Tibial nerve (tissue), 4 donors: Measurements from ENCODE around the gene CAPN11. TPM values are rescaled to one million over a fixed set of nuclear protein-coding genes. Genes with fewer than 3 reads are reported as not detected.
"Not testable (repeated sequence)": the region's sequence is repeated elsewhere in the genome, so short reads cannot be mapped to it uniquely, and the experiment has no call there.

Source experiments
- DNase-seq, 2 donors: peaks; one replicate each; pipeline ENCODE4 v3.0.0-alpha.2; 2019; ENCODE audit warnings: low spot score in 2 of 2
- H3K27ac ChIP-seq, 4 donors: fragments of 200-600 bp; sonication (generic) in 3 of 4; one replicate each; pipeline ENCODE4 v1.5.1; 2017 to 2019; ENCODE audit warnings: mild to moderate bottlenecking in 1 of 4
- H3K27me3 ChIP-seq, 2 donors: fragments of 200-600 bp; sonication (generic) in 1 of 2; one replicate each; pipeline versions ENCODE4 v1.5.1 to v1.6.0; 2017 to 2019
- H3K36me3 ChIP-seq, 3 donors: fragments of 200-600 bp; sonication (generic); one replicate each; pipeline ENCODE4 v1.5.1; 2018 to 2019
- H3K4me1 ChIP-seq, 4 donors: fragments of 200-600 bp; sonication (generic) in 3 of 4; one replicate each; pipeline ENCODE4 v1.5.1; 2017 to 2019
- H3K4me3 ChIP-seq, 4 donors: fragments of 200-600 bp; sonication (generic) in 3 of 4; one replicate each; pipeline ENCODE4 v1.5.1; 2017 to 2019; ENCODE audit warnings: mild to moderate bottlenecking in 1 of 4, moderate library complexity in 1 of 4
- H3K9me3 ChIP-seq, 4 donors: fragments of 200-600 bp; sonication (generic) in 3 of 4; one replicate each; pipeline ENCODE4 v1.5.1; 2017 to 2019
- CTCF ChIP-seq, 5 experiments: fragments of 200-600 bp in 3 of 5; fragments of 450-650 bp in 2 of 5; sonication (generic) in 3 of 5; IDR thresholded peaks; one replicate each; pipeline ENCODE4 v1.5.1; 2016 to 2019; ENCODE audit warnings: antibody characterized with exemption in 5 of 5, mild to moderate bottlenecking in 3 of 5, moderate library complexity in 2 of 5
- EP300 ChIP-seq, 2 donors: sonication (generic); formaldehyde crosslinking; IDR thresholded peaks; one replicate each; pipeline ENCODE4 v1.6.1; 2017; ENCODE audit warnings: antibody characterized with exemption in 2 of 2, mild to moderate bottlenecking in 1 of 2
- POLR2A ChIP-seq, 2 donors: fragments of 450-650 bp; IDR thresholded peaks; one replicate each; pipeline ENCODE4 v1.6.1; 2017; ENCODE audit warnings: antibody characterized with exemption in 2 of 2, mild to moderate bottlenecking in 2 of 2, moderate library complexity in 2 of 2
- WGBS, 2 donors: methylation state at CpG; one replicate each; pipeline ENCODE4 v1.1.5; 2018; 5-methylcytosine and 5-hydroxymethylcytosine counted together
- total RNA-seq, 4 donors: library from RNA; depleted of rRNA; stranded (reverse); fragments of >200 nt; gene quantifications; one replicate each; pipeline ENCODE4 v1.1.0, GENCODE V29; 2016

CAPN11 gene
- total RNA-seq, 4 donors from 2014 or later: 0.21 to 6.5 (median 4.2) TPM

DNA sequence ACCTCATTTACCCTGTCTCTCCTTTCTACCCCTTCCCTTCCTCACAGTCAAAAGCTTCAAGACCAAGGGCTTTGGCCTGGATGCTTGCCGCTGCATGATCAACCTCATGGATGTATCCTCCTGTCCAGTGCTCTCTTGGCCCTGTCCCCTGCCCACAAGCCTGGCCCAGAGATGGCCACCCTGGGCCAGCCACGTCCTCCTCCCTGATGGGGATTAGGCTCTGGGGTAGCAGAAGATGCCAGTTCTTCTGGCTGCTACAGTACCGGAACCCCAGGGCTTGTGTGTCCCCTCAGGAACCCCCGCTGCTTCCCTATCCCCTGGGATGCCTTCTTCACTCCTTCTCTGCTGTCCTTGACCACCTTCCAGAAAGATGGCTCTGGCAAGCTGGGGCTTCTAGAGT is 22.3 kb downstream of the CAPN11 start:
- no peak for TF ChIP-seq CTCF (IDR thresholded peaks at IDR 0.05)
- no peak for TF ChIP-seq EP300 (IDR thresholded peaks at IDR 0.05)
- TF ChIP-seq POLR2A (IDR thresholded peaks at IDR 0.05): no peak
- Histone ChIP-seq H3K9me3 (no peaks in the 10 kb centered on the region), H3K4me1 (peaks cover 0 to 17% (median 0%) of the 10 kb centered on the region in 4 donors), H3K36me3 (no peaks in the 10 kb centered on the region), H3K27ac (no peak overlapping the region), H3K4me3 (no peak overlapping the region), H3K27me3 (no peaks in the 10 kb centered on the region)
- WGBS, 2 donors: 88 to 96% methylated on average over 4 of the region's 4 CpGs
- DNase-seq: no peak

DNA sequence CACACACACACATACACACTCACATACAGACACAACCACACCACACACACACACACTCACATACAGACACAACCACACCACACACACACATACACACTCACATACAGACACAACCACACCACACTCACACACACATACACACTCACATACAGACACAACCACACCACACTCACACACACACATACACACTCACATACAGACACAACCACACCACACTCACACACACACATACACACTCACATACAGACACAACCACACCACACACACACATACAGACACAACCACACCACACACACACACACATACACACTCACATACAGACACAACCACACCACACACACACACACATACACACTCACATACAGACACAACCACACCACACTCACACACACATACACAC is 23.2 kb downstream of the CAPN11 start:
- not testable (repeated sequence) for DNase-seq, H3K27ac ChIP-seq, H3K27me3 ChIP-seq, H3K4me3 ChIP-seq, H3K36me3 ChIP-seq, H3K9me3 ChIP-seq
- peaks cover 0 to 16% (median 0%) of the 10 kb centered on the region in 4 donors for H3K4me1 ChIP-seq

GRCh38 chr6:44182911-44183390 is 24.3 kb downstream of the CAPN11 start:
- H3K27me3 ChIP-seq: no peaks in the 10 kb centered on the region
- H3K9me3 ChIP-seq: no peaks in the 10 kb centered on the region
- 94 to 96% methylated on average over 4 of the region's 4 CpGs for WGBS, 2 donors
- H3K4me1 ChIP-seq: peaks cover 0 to 6% (median 0%) of the 10 kb centered on the region in 4 donors
- no peak overlapping the region for H3K27ac ChIP-seq
- TF ChIP-seq POLR2A (IDR thresholded peaks at IDR 0.05): no peak
- TF ChIP-seq CTCF (IDR thresholded peaks at IDR 0.05): no peak
- no peak for TF ChIP-seq EP300 (IDR thresholded peaks at IDR 0.05)
- no peak overlapping the region for H3K4me3 ChIP-seq
- no peak for DNase-seq
- H3K36me3 ChIP-seq: no peaks in the 10 kb centered on the region

DNA sequence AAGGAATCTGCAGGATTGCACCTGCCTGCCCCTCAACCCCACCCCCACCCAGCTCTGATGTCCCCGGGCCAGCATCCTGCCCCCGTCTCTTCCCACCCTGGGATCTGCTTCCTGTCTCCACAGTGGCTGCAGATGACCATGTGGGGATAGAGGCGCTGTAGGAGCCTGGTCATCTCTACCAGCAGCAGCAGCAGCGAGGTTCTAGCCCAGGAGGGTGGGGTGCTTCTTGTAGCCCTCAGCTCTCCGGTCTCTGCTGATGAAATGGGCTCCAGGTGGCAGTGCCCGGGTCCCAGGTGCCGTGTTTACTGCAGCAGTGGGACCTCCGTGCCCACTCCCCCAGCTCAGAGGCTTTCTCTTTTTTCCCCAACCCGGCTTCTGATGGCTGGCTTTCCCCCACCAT is 25.2 kb downstream of the CAPN11 start:
- H3K4me3 ChIP-seq: no peak overlapping the region
- H3K4me1 ChIP-seq: no peaks in the 10 kb centered on the region
- no peak overlapping the region for H3K27ac ChIP-seq
- no peak for DNase-seq
- TF ChIP-seq EP300 (IDR thresholded peaks at IDR 0.05) (no peak), CTCF (IDR thresholded peaks at IDR 0.05) (no peak), POLR2A (IDR thresholded peaks at IDR 0.05) (no peak)
- 67 to 76% methylated on average over 8 to 9 of the region's 9 CpGs for WGBS, 2 donors
- H3K9me3 ChIP-seq: no peaks in the 10 kb centered on the region
- no peaks in the 10 kb centered on the region for H3K36me3 ChIP-seq
- H3K27me3 ChIP-seq: no peaks in the 10 kb centered on the region

DNA sequence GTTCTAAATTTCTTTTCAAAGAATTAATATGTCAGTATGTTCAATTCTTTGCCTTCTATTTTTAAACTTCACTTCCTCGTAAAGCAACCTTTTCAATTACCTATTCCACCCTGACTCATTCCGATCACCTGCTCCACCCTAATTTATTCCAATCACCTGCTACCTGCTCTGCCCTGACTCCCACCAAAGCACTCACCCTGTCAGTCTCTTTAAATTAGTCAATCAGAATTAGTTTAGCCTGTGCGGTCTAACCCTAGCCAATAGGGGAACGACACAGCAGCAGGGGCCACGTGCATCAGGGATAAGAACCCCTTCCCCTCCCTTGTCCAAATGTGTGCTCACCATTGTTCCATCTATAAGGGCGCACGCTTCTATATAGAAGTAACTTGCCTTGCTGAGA is 26.7 kb downstream of the CAPN11 start:
- H3K4me1 ChIP-seq, H3K4me3 ChIP-seq, H3K9me3 ChIP-seq, H3K36me3 ChIP-seq, H3K27ac ChIP-seq, DNase-seq, H3K27me3 ChIP-seq: not testable (repeated sequence)
- 72 to 73% methylated on average over 7 of the region's 7 CpGs for WGBS, 2 donors

GRCh38 chr6:44185953-44186634 is 27.5 kb downstream of the CAPN11 start:
- WGBS, 2 donors: 38 to 40% methylated on average over 9 of the region's 9 CpGs
- Histone ChIP-seq H3K9me3 (no peaks in the 10 kb centered on the region), H3K4me3 (no peak overlapping the region), H3K27me3 (no peaks in the 10 kb centered on the region), H3K36me3 (no peaks in the 10 kb centered on the region), H3K27ac (peak overlapping the region in 1 of 4 donors; percentile 2), H3K4me1 (no peaks in the 10 kb centered on the region)
- DNase-seq: no peak
- TF ChIP-seq EP300 (IDR thresholded peaks at IDR 0.05): no peak
- TF ChIP-seq POLR2A (IDR thresholded peaks at IDR 0.05): no peak
- TF ChIP-seq CTCF (IDR thresholded peaks at IDR 0.05): no peak
